HG03039 (cell line): ENCODE measurements around the gene SULT1E1.

ENCODE experiments used
- ATAC-seq: cut with Tn5 transposase; IDR thresholded peaks from one replicate; pipeline ENCODE4 v1.9.1; 2021; ENCODE audit warnings: mild to moderate bottlenecking, moderate library complexity; ENCODE audit not compliant: unreplicated experiment

Gene SULT1E1

DNA sequence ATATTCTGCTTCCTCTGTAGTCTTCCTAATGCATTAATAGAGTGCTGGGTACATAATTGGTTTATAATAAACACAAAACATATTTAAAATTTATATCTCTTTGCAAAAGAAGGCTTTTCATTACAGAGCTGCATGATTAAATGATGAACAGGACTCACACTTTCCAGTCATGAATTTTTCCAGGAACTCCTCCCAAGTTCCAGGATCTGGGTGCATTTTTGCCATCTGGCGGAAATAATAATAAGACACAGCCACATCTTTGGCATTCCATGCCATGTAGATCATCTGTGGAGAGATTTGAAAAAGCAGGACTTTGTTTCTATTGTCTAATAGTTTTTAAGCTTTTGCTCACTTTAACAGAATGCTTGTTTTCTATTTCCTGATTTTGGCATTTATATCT lies 59.3 kb downstream of the SULT1E1 start:
- ATAC-seq = no peak

DNA sequence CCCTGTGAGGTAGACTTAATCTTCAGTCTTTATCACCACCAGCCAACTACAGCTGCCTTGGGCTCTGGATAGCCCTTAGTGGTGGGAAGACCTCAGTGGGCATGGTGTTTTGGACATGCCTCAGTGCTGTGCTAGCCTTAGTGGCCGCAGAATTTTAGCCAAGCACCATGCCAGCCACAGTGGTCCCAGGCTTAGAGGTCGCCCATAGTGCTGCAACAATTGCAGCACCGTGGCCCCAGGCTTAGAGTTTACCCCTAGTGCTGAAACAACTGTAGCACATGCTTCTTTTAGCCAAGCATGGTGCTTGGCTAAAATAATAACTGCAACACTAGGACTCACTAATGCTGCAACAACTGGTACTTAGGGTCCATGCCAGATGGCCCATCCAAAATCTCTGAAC lies 60.6 kb downstream of the SULT1E1 start:
- ATAC-seq = no peak

DNA sequence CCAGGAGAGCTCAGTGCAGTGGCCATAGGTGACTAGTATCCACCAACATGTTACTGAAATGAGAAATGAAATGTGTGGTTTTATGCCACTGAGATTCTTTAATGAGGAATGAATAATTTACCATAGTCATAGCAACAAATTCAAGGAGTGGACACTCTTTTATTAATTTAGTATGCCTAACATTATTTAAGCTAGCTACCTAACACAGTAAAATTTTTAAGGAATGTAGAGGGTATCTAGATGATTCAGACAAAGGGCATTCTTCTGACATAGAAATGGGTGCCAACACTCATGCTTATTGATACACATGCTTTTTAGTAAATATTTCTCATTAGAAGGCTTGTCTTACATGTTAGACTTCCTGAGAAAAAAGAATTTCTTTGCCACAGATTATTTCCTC lies 66.2 kb downstream of the SULT1E1 start:
- ATAC-seq = no peak
